Left ventricle myocardium inferior (tissue), 1 donor: ENCODE measurements around the gene FOCAD. TPM values are rescaled to one million over a fixed set of nuclear protein-coding genes. Genes with fewer than 3 reads are reported as not detected.

Experiments used
- DNase-seq: peaks from one replicate; pipeline ENCODE4 v3.0.0-alpha.2; 2020
- H3K27ac ChIP-seq: fragments of 200-600 bp; replicated peaks from 2 replicates; pipeline ENCODE4 v1.8.0; 2021
- H3K27me3 ChIP-seq: fragments of 200-600 bp; 2 replicates; pipeline ENCODE4 v1.8.0; 2021; ENCODE audit warnings: low read depth
- H3K36me3 ChIP-seq: fragments of 200-600 bp; 2 replicates; pipeline ENCODE4 v1.8.0; 2021
- H3K4me1 ChIP-seq: fragments of 200-600 bp; 2 replicates; pipeline ENCODE4 v1.8.0; 2021
- H3K4me3 ChIP-seq: fragments of 200-600 bp; 2 replicates; pipeline ENCODE4 v1.8.0; 2021; ENCODE audit warnings: mild to moderate bottlenecking, moderate library complexity
- H3K9me3 ChIP-seq: fragments of 200-600 bp; replicated peaks from 2 replicates; pipeline ENCODE4 v1.8.0; 2021
- CTCF ChIP-seq: fragments of 200-600 bp; IDR thresholded peaks from 2 replicates; pipeline ENCODE4 v1.8.0; 2021; ENCODE audit warnings: antibody characterized with exemption, mild to moderate bottlenecking, borderline replicate concordance
- intact Hi-C: fragments of 100-400 bp; cut with micrococcal nuclease; formaldehyde crosslinking; loops from one replicate; pipeline ENCODE4 v1.11.0; 2022
- total RNA-seq: library from RNA; stranded (reverse); fragmentation: NEBNext Ultra II Directional; extraction: Animal tissue kit (Norgen Biotek cat#: 25700); gene quantifications from one replicate; pipeline ENCODE4 v1.2.1, GENCODE V29; 2021
- donor health status: DM: no; HTN: yes; CAD: no; lungs with severe emphysema.

Gene FOCAD
- total RNA-seq, 1 donor from 2014 or later: 29.0 TPM

DNA sequence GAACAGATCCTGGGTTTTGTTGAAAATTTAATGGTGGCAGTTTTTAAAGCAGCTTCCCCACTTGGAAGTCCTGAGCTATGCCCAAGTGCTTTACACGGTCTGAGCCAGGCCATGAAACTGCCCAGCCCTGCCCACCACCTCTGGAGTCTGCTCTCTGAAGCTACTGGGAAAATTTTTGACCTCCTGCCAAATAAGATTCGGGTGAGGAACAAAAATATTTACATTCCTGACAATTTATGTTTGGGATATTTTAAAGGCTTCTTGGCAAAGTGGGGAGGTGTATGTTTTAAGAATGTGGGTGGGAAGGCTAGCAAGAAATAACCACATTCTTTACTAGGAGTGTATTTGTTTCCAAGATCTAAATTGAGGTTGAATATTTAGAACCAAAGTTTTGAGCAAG is 297.4 kb downstream of the FOCAD start:
- Histone ChIP-seq H3K36me3 (peaks cover 44% of the 10 kb centered on the region), H3K27me3 (no peaks in the 10 kb centered on the region), H3K9me3 (no peaks in the 10 kb centered on the region), H3K4me1 (peaks cover 17% of the 10 kb centered on the region), H3K27ac (no peak overlapping the region), H3K4me3 (no peak overlapping the region)
- TF ChIP-seq CTCF: no peak
- intact Hi-C loops: no loop called here
- no peak for DNase-seq

DNA sequence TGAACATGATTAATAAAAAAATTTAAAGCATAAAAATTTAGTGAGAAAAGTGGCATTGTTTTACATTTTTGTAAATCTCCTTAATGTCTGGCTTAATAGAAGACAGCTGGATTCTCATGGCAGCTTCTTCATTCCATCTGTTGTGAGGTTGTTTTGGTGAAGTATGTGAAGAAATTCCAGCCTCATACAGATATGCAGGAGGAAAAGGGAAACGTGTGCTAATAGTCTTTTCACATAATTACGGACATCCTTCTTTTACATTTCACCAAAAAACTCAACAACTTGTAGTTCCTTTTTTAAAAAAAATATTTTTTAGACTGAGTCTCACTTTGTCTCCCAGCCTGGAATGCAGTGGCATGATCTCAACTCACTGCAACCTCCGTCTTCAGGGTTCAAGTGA is 300.4 kb downstream of the FOCAD start:
- no peak for TF ChIP-seq CTCF
- no peaks in the 10 kb centered on the region for H3K27me3 ChIP-seq
- H3K4me3 ChIP-seq: no peak overlapping the region
- intact Hi-C loops: no loop called here
- H3K27ac ChIP-seq: no peak overlapping the region
- peaks cover 47% of the 10 kb centered on the region for H3K36me3 ChIP-seq
- H3K9me3 ChIP-seq: no peaks in the 10 kb centered on the region
- H3K4me1 ChIP-seq: peaks cover 17% of the 10 kb centered on the region
- DNase-seq: no peak

DNA sequence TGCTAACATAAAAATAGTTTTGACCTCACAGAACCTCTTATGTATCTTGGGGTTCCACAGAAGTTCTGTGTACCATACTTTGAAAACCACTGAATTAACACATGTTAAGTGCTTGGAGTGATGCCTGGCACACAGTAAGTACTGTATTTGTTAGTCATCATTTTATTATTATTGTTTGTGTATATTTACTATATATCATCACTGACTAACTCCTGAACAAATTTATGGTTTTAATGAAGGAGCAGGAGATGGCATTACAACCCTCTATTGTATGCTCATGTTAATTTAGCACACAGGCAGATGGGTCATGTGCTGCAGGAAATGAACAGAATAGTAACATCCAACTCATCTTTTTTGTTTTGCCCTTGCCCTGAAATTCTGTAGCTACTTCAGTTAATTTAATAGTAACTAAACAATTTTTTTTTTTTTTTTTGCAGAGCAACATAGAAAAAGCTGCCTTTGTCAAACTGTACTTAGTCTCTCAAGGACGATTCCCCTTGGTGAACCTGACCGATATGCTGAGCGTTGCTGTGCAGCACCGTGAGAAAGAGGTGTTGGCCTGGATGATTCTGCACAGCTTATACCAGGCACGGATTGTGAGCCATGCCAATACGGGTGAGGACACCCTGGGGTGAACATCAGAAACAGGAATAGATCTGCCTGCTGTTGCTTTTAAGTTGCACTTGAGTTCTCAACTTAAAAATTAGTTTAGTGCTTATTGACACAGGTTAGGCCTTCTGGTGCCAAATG is 302.0 kb downstream of the FOCAD start:
- intact Hi-C loops: no loop called here
- peaks cover 56% of the 10 kb centered on the region for H3K36me3 ChIP-seq
- H3K9me3 ChIP-seq: no peaks in the 10 kb centered on the region
- H3K4me3 ChIP-seq: no peak overlapping the region
- TF ChIP-seq CTCF: no peak
- H3K27ac ChIP-seq: no peak overlapping the region
- DNase-seq: no peak
- no peaks in the 10 kb centered on the region for H3K27me3 ChIP-seq
- H3K4me1 ChIP-seq: peaks cover 7% of the 10 kb centered on the region

GRCh38 chr9:20987521-20987920 is 303.5 kb downstream of the FOCAD start:
- DNase-seq: no peak
- no peak for TF ChIP-seq CTCF
- Histone ChIP-seq H3K4me1 (no peaks in the 10 kb centered on the region), H3K27ac (no peak overlapping the region), H3K9me3 (no peaks in the 10 kb centered on the region), H3K27me3 (no peaks in the 10 kb centered on the region), H3K36me3 (peaks cover 58% of the 10 kb centered on the region), H3K4me3 (no peak overlapping the region)
- intact Hi-C loops: no loop called here

- Histone ChIP-seq H3K4me3 (no peak overlapping the region), H3K36me3 (peaks cover 58% of the 10 kb centered on the region), H3K9me3 (no peaks in the 10 kb centered on the region), H3K27ac (no peak overlapping the region), H3K27me3 (no peaks in the 10 kb centered on the region), H3K4me1 (no peaks in the 10 kb centered on the region)
- no peak for DNase-seq
- TF ChIP-seq CTCF: no peak
- intact Hi-C loops: no loop called here
These were observed 304.0 kb downstream of the FOCAD start for GRCh38 chr9:20988061-20988460.
